ENCODE results near the gene DYNC2I2.

DNA sequence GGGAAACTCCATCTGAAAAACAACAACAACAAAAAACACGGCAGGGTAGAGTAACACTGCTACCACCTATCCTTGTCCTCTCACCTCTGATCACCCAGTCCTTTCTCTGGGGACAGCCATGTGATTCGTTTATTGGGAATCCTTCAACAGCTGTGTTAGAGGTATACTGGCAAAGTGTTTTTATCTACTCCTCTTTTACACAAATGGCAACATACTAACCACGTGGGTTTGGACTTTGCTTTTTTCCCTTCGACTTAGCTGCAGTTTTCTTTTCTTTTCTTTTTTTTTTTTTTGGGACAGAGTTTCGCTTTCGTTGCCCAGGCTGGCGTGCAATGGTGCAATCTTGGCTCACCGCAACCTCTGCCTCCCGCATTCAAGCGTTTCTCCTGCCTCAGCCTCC, 21.1 kb upstream of the DYNC2I2 start:
- TF ChIP-seq CTCF (IDR thresholded peaks at IDR 0.05) (no peak), POLR2A (IDR thresholded peaks at IDR 0.05) (no peak), EP300 (IDR thresholded peaks at IDR 0.05) (no peak)

Measured in suprapubic skin (tissue), 3 donors.